Dermis microvascular lymphatic vessel endothelial cell (primary cell): ENCODE measurements around the gene BTBD9. TPM values are rescaled to one million over a fixed set of nuclear protein-coding genes. Genes with fewer than 3 reads are reported as not detected.

ENCODE experiments used
- DNase-seq, 2 donors: peaks; one replicate each; pipeline versions ENCODE4 v3.0.0 to v3.0.0-alpha.2; 2010; ENCODE audit warnings: low read depth in 2 of 2
- total RNA-seq: library from RNA; depleted of rRNA; stranded (reverse); fragments of >200 nt; gene quantifications from 2 replicates; pipeline ENCODE4 v1.2.1, GENCODE V29; 2014

BTBD9 gene
- total RNA-seq, 1 donor from 2014 or later: 6.7 TPM

DNA sequence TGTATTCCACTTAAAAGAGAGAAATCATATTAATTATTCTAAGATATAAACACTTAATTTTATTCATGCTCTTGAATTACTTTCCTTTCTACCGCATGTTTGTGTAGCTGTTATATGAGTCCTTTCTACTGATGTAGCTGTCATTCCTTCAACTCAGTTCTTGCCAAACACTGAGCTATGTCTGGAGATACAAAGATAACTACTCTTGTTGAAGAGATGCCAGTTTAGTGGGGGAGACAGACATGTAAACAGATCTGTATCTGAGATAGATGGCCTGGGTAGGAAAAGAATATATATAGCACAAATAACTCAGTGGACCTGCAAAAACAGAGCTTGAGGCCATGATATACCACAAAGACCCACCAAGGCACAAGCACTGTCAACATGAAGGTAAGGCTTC, 157.3 kb downstream of the BTBD9 start:
- no peak for DNase-seq

DNA sequence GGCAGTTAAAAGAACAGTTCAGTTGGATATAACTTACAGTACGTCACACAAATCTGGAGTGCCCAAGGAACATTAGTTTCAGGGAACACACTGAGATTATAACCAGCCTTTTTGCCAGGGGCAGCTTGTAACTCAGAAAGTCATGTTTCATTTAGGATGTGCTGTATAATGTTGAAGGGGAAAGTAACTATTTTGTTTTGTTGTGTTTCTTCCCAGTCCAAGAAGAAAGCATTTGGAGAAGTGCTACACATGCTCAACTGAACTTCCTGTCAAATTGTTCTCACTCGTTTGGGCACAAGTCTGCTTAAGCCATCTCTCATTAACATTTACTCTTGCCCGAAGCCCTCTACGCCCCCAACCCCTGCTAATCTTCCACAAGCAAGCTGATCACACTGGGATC, 157.9 kb downstream of the BTBD9 start:
- DNase-seq: no peak

DNA sequence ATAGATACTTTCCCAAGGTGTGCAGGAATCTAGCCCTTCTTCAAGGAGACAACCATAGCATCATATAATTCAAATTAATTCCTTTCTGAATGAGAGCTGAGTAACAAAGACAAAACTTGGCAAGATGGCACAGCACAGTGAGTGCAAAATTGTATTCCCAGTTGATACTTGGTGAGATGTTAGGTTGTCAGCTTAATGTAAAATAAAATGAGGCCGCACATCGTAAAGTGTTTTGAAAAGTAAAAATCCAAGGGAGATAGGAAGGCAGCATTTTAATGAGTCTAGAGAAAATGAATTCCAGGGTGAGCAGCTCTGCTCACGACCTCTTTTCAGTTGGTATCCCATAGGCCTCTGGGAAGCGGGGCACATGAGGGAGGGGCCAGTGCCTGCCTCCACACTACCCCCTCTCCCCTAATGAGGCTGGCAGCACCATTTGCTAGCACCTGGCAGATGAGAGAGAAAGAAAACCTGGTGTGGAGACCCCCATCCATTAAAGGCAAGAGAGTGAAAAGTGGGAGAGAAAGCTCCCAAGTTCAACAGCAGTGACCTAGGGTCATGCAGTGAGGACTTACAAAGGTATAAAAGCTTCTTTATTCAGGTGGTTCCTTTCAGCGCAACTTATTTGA, 158.4 kb downstream of the BTBD9 start:
- DNase-seq: no peak

DNA sequence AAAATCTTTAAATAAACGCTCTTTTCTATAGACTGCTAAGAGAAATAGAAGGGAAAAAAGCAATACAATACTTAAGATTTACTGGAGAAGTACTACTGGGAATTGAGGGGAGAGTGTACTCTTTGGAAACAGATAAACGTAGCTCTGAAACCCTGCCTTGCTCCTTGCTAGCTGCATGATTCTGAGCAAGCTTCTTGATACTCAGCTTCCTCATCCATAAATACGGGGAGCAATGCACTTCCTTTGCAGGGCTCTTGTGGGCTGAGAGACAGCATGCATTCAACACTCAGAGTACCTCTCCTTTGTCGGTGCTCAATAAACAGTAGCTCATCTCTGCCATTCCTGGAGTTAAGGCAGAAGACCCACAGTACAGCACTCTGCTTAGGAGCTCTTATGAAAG, 159.7 kb downstream of the BTBD9 start:
- DNase-seq: no peak

DNA sequence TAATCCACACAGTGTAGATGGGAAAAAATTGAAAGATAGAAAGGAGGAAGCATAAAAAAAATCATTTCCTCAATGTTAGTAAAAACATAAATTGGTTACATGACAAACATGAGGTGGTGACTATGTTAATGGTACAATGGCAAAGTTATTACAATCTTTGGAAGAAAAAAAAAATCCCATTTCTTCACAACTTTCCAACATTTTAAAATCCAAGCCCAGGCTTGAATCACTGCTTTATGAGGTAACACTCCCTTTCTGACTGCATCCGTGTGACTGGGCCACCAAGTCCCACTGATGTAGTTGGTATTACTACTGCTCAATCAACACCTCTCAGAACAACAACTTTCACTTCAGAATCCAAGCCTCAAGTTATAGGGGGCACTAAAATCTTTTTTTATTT, 160.4 kb downstream of the BTBD9 start:
- DNase-seq: peak; percentile 4 to 11

DNA sequence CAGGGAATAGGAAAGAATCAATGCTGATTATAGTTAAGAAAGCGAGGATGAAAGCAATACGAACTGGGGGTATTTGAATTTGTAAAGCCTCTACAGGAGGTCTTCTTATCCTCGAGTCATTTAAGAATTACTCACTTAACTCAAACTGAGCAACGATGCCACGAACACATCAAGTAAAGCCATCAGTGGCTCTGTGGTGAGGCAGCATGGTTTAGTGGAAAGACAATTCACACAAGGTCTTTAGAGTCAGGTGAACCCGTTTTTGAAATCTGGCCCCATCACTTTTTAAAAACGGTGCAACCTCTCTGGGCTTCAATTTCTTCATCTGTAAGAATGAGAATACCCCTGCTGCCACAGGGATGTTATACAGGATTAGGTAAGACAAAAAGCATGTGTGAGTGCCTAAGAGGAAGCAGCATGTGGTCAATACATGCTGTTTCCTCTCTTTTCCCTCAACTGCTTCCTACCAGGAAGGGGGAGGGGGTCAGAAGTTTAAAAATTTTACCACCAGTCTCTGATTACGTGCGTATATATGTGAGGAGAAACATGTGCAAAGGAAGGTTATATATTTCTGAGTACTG, 162.0 kb downstream of the BTBD9 start:
- DNase-seq: no peak

DNA sequence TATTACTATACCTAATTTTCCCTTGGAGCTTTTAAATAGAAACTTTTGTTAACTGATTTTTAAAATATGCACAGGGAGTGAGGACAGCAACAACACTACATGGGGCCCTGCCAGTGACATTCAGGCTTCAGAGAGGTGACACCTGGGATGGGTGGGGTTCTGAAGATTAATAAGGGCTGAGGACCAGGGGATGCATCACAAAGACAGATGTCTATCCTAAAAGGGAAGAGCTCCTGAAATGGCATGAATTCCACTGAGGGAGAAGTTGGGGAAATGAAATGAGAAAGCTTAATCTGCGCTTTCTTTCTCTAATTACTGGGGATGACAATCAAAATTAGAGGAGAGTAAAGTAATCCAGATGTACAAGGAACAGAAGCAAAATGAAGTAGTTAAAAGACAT, 162.8 kb downstream of the BTBD9 start:
- no peak for DNase-seq

DNA sequence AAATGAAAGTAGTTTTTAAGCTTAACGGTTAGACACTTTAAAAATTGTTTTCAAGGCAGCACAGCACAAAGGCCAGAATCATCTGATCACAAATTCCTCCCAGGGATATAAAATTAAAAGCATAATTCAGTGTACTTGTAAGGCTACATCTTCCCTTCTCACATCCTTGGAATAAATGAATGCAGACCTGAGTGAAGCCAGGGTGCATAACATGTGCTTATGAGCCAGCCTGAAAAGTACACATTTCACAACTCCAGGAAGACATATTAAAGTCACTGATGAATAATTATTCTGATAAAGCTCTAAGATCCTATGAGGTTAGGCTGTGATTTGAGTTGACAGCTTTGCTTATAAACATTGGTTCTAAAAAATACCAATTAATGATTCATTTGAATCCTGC, 163.6 kb downstream of the BTBD9 start:
- DNase-seq: no peak

DNA sequence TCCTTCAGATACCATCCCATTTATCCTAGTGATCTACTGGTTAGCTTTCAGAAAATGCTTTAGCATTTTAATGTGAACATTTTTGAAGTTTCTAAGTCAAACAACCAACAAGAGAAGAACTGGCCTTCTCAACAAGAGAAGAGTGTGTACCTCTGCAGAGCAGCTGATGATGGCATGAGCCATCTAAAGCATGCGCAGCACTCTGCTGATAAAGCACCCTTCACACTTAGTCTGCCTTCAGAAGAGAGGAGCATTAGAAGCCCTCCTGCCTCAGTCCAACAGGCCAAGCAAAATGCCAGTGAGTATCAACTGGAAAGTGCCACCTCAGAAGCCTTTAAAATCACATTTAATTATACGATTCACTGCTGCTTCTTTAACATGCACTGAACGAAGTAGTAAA, 169.2 kb downstream of the BTBD9 start:
- DNase-seq: no peak

DNA sequence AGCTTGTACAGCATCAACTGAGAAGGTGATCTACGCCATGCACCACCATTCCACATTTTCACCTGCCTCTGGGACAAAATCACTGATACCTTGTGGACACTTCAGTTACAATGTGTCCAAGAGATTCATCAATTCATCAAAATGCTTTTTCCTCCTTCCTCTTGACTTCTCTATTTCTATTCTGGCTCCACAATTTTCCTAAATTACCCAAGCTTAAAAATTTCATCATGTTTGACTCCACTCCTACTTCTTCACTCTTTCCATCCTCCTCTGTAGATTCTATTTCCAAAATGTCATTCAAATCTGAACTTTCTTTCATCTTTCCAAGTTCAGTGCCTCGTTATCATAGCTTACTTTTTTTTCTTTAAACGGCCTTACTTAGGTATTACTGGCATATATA, 172.2 kb downstream of the BTBD9 start:
- DNase-seq: no peak

DNA sequence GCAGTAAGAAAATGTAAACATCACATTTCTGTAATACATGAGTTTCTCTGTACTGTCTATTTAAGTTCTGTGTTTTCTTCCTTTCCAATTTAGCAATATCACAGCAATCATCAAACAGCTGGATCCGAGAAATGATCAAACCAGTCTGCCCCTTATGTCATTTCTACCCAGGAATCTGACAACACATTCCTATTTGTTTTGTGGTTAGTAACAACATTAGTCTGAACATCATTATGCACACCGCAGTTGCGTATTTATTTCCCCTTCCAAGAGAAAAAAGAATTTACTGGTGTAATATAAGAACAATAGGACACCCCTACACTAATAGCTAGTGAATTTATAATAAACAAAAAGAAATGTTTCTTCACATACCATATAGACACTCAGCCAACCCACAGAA, 179.5 kb downstream of the BTBD9 start:
- no peak for DNase-seq

DNA sequence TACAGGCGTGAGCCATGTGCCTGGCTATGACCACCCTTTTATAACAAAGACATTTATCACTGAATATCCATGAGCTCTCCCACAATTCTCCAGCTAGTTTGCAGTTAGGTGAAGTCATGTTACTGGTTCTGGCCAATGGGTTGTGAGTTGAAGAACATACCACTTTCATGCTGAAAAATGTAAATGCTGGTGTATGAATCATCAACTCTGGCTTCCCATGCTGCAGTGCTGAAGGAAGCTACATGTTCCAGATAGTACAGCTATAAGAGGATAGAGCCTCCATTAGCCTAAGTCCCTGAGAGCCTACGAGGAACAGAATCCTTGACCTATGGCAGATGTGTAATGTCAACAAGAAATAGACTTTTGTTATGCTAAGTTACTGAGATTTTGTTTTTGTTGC, 180.4 kb downstream of the BTBD9 start:
- no peak for DNase-seq

DNA sequence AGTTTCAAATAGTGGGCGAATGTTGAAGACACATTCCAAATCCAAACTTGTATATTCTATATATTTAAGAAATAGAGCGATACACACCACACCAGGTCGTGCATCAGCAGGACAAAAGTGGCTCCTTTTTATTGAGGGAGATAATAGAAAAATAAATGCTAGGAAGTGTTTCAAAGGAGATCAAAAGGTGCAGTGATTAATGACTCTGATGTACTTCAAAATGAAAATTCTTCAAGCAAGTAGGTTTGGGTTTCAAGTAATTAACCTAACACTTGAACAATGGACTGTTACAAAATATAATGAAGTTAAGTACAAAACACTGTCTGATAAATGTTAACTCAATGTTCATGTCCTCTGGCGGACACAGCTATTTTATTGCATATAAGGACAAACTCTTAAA, 185.9 kb downstream of the BTBD9 start:
- DNase-seq: no peak

DNA sequence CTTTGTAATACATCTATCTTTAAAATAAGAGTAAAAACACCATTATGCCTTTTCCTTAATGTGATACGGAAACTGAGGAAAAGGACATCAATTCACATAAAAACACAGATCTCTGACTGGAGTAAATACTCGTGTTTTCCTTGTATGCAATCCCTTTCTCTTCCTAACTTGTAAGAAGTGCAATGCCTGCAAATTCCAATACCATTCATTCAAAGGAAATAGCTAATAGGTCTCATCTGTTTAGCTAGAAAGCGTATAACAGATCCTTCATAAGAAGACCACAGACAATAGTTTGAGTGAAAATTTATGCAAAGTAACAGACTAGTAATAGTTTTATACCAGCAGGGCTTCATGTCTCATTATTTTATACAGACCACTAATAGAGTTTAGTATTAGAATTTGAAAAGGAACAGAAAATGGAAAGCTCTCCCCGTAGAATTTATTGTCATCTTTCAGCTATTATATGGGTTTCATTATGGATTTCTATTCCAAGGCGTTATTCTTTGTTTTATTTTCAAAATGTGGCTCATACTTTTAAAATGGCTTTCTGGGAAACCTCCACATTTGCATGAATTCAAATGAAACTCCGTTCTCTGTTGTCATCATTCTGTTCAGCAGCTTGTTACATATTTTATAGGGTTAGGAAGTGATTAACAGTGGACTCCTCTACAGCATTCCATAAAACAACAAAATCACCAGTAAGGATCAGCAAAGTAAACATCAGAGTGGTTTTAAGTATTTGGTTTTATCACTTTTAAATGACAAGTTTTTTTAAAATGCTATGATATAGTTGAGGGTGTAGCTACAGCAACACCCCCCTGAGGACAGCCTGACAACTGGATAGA, 186.7 kb downstream of the BTBD9 start:
- no peak for DNase-seq

DNA sequence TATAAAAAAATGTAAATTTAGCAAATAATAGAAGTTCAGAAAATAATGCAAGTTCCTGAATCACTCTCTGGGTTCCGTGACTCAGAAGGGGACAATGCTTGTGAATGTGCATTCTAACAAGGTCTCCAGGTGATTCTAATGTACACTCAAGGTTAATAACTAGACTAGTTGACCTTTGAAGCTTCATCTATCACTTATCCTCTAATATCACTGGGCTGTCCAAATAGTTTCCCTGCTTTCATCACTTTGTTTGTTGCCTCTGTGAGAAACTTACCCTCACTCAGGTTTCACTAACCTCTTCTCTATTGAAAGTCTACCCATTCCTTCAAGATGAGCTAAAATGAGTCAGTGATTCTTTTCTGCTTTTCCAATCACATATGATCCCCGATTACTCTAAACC, 189.0 kb downstream of the BTBD9 start:
- no peak for DNase-seq

DNA sequence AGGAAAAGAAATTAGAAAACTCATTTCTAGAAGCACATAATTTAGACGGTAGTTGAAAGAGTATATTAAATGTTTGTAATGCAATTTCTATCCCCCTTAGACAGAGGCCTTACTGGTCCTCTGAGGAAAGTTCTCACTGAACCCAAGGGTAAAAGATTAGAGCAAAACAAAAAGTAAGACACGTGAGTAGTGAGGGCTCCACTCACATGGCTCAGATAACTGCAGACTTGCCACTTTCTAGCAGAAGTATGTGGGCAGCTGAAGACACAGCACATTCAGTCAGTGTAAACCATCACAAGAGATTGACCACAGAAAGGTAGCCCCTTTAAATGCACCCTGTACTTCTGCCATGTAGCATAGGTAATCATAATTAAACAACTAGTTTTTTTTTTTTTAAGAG, 193.8 kb downstream of the BTBD9 start:
- DNase-seq: no peak

DNA sequence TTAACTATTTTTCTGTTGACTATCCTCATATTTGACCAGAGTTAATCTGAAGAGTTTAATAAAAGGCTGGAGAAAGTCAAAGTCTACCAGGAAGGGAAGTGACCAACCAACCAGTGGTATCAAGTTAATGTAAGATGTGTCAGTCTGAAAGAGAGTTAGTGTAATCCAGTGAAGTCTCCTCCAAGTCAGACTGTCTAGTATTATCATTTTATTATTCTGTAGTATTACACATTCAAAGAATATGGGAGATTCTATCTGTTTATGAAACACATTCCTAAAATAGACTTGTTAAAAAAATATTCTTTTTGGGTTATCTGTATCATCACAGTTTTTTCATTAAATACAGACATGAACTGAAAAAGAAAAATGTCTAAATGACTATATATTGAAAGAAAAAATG, 194.4 kb downstream of the BTBD9 start:
- no peak for DNase-seq

DNA sequence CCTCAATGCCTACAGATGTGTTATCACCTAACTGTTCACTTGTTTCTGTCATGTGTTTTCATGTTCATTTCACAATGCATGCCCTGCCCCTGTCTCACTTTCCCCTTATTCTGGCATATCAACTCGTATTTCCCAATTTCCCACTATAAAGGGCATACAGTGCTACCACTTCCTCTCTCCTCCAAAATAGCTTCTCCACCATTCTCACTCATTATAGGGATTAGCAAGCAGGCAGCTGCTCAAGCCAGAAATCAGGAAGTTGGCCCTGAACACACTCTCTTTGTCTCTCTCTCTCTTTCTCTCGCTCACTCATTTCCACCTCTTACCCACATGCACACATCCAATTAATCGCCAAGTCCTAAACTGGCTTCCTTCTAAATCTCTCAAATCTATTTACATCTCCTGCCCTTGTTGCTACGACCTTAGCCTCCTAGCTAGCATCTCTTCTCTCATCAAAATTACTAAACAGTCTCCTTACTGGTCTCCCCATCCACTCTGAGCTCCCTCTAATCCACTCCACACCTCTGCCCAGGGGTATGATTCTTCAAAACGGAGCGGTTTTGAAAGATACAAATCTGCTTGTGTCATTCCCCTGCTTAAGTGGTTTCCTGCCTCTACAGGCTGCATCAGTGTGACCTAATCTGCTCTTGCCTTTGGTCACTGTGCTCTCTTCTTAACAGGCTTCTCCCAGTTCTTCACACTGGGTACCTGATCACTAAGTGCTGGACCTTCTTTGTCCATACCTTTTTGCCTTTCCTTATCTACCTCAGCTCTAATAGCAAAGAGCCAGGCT, 196.2 kb downstream of the BTBD9 start:
- DNase-seq: peak; percentile 1 to 5

DNA sequence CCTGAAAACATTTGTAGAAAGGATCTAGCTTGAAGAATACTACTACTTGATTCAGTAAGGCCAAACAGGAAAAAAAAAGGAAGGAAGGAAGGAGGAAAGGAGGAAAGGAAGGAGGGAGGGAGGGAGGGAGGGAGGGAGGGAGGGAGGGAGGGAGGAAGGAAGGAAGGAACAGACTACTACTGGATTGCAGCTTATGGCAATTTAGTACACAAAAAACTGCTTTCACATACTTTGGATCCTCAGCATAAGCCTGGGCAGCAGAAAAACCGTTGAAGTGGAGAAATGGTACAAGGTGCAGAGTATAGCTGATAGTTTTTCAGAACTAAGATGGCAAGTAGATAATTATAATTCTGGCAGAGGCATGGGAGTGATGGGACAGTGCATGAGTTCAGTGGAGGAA, 201.6 kb downstream of the BTBD9 start:
- DNase-seq: no peak

DNA sequence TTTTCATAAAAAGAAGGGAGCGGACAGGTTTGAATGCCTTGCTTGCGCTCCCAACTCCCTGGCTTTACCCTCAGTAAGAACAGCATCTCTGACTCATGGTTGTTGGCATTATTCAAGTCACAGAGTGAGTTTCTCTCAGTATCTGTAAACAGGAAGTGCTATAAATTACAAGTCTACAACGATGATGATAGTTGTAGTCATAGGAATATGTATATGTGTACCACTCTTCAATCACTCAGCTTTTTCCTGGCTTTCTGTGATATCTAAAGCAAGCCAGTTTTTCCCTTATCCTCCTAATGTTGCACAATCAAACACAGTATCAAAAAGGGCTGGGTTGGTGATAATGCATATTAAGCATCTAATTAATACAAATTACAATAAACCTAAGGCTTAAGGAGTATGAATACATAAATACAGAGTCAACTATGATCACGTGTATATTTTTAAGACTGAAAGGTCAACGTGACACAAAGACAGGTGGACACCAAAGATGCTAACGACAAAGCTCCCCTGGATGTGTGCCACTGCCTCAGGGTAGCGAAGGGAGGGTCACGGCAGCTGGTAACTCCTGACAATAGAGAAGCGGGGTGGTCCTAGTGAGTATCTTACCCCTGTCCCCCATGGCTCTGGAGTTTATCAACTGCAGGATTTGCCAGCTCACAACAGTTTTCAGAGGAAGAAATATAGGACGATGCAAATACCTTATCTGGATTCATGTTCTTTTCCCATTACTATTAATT, 202.8 kb downstream of the BTBD9 start:
- peak in 1 of 2 donors; percentile 70 for DNase-seq

DNA sequence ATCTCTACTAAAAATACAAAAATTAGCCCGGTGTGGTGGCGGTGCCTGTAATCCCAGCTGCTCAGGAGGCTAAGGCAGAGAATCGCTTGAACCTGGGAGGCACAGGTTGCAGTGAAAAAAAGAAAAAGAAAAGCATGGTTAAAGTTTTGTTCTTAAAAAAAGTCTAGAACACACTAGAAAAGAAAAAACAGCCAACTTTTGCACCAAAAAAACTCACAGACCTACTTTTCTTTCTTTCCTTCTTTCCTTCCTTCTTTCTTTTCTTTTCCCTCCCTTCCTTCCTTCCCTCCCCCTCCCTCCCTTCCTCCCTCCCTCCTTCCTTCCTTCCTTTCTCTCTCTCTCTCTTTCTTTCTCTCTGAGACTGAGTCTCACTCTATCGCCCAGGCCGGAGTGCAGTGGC, 204.4 kb downstream of the BTBD9 start:
- DNase-seq: no peak
